ENCODE measurements around the gene KRTDAP.

Gene KRTDAP, protein sequence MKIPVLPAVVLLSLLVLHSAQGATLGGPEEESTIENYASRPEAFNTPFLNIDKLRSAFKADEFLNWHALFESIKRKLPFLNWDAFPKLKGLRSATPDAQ

DNA sequence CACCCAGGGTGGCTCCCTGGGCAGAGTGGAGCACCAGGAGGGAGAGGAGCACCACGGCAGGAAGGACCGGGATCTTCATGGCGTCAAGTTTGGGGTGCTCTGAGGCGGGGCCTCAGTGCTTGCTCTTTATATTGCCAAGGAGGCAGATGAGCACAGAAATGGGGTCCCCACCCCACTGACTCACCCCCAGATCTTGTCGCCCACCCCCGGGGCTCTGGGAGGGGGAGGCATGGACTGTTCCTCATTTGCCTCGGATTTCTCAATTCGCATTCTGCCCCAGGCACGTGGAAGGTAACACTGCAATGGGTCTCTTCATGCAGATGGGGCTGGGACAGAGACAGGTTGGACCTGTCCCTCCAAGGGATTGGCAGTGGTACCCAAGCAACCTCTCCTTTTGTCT, at the start of gene KRTDAP:
Gene KRTDAP (minus strand): TSS at position 101 of the 400 bp plus-strand sequence. CDS start 22 bp downstream, at position 79.
- DNase-seq = no peak

DNA sequence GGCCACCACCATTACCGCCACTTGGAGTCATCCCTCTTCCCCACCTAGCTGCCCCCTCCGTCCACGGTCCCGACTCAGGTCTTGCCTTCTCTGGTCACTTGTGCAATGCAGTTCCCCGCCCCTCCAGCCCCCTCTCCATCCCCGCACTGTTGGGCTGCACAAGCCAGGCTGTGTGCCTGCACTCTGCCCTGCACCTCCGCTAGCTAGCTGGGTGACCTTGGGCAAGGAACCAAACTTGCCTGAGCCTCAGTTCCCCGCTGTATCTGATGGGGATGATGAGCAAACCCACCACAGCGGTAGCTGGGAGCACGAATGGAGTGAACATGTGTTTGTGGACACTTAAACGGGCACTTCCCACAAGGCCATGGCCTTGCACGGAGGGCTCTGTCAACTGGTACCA, 49.6 kb upstream of the KRTDAP start:
- DNase-seq = no peak

DNA sequence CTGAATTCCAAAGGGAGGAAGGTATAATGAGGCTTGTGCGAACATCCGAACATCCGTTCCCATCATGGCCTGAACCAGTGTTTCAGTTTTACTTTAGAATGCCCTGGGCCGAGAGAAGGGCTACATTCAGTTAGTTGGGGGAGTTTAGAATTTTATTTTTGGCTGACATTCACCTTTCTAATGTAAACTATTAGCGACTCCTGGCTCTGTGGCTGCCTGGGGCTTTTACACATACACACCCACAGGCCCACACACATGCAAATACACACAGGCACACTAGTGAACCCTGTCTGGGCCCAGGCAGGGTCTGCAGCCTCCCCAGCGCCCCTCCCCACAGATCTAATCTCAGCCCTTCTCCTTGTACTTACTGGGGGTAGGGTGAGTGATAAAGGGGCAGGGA, 49.0 kb upstream of the KRTDAP start:
- DNase-seq = no peak

DNA sequence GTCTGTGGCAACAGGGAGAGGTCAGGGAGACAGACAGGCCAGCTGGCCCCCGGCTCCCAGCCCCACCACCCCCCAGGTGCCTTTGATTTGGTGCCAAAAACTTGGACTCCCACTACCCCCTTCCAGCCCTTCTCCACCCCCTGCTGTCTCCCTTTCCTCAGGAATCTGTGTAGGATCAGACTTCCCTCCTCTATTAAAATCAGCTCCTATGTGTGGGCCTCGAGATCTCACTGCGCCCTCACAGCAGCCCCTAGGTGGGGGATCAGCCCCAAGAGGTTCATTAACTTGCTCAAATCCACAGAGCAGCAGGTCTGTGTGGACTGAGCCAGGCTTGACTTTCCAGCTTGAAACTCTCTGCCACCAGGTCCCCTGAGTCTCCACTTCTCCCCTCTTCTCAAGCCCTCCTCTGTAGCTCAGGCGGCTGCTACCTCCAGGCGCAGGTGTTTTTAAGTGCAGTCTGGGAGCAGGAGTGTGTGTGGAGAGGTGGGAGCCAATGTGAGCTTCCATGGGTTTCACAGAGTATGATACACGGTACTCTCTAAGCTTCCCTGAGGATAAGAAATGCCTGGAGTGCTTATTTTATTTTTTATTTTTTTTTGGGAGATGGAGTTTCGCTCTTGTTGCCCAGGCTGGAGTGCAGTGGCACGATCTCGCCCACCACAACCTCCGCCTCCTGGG, 44.7 kb upstream of the KRTDAP start:
- DNase-seq = no peak

DNA sequence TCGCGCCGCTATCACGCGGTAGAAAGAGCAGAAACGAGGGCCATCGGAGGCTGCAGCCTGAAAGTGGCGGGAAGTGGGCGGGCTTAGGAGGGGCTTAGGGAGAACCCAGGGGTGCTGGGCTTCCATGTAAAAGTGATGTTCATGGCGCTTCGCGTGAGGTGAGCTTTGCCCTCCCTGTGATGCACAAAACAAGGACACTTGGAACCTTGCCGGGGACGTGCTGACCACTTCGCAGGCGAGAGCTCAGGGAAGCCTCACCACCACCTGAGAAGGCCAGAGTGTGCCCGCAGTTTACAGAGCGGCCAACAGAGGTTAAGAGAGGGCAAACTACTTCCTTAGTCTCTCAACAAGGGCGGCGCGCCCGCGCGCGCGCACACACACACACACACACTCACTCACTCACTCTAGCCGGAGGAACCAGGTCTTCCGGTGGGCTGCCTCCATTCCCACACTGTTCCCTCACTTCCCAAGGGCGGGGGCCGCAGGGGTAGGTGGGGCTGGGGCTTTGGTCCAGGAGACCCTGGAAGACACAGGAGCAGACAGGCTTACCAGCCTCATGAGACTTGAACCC, 43.6 kb upstream of the KRTDAP start:
- peak; percentile 52 for DNase-seq

DNA sequence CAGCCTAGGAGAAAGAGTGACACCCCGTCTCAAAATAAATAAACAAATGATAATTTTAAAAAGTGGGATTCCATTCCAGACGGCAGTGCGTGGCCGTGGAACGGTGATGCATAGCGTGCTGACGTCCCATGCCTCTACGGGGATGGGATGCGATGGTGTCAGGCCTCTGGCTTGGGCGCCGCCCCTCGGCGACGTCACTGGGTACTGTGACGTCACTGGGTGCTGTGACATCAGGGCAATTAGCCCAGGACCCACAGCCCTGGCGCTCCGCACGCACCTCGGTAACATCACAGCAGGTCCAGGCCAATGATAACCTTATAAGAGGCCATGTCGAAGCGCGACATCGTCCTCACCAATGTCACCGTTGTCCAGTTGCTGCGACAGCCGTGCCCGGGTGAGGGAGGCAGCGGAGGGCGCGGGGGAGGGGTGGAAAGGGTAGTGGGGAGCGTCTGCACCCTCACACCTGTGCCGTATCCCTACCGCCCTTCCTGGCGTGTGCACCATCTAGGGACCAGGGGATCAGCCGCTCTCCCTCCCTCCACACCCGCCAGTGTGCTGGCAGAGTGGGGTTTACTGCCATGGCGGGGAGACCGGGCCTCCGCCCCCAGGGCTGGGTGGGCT, 43.0 kb upstream of the KRTDAP start, which contains the start of gene GAPDHS:
Gene GAPDHS (plus strand): TSS at position 256 of the 621 bp plus-strand sequence. CDS start 72 bp downstream, at position 328.
- no peak for DNase-seq

DNA sequence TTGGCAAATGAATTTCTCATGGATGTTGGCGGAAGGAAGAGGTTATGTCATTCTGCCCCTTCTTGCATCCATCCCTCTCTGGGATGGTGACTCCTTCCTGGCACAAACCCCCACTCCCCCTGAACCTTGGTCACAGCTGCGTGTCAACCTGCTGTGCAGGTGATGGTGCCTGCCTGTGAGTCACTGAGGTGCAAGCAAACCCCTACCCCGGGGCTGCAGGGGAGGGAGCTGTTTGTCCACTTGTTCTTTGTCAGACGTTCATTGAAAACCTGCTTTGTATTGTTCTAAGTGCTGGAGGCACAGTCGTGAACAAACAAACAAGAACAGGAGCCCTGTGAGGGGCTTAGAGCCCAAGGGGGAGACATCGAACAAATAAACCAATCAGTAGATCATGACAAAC, 41.0 kb upstream of the KRTDAP start:
- DNase-seq = no peak

DNA sequence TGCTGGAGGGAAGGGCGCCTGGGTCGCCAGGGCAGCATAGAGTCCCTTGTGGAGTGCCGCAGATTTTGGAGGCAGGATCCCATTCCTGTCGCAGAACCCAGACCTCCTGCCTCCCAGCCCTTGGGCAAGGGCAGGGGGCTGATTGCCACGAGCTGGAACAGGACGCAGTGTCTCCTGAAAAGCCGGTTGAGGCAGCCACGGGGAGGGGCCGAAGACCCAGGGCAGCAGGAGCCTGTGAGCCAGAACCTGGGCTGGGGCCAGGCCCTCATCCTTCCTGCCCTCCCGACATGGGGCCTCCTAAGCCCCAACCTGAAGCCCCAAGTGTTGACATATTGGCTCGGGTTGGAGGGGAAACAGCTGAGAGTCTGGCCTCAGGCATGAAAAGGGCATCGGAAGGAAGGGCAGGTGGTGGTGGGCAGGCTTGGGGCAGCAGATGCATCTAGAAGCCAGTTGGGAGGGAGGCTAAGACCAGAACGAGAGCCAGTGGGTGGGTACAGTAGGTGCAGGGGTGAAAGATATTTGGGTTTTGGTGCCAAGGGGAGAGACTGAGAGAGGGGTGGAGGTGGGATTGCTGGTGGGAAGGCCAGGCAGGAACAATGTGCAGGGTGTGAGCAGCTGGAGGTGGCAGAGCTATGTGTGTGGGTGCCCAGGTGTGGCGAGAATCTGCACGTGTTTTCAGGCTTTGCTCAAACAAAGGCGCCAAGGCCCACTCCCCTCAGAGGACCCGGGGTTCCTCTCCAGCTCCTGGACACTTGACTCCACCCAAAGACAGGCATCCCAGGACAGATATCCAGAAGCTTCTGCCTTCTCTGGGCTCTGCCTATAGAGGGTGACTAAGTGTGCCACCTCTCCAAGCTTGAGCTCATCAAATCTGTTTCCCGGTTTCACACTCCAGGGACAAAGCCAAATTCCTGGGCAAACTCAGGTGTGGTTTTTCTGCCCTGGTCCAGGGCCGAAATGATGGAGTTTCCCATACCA, 39.3 kb upstream of the KRTDAP start:
- no peak for DNase-seq

DNA sequence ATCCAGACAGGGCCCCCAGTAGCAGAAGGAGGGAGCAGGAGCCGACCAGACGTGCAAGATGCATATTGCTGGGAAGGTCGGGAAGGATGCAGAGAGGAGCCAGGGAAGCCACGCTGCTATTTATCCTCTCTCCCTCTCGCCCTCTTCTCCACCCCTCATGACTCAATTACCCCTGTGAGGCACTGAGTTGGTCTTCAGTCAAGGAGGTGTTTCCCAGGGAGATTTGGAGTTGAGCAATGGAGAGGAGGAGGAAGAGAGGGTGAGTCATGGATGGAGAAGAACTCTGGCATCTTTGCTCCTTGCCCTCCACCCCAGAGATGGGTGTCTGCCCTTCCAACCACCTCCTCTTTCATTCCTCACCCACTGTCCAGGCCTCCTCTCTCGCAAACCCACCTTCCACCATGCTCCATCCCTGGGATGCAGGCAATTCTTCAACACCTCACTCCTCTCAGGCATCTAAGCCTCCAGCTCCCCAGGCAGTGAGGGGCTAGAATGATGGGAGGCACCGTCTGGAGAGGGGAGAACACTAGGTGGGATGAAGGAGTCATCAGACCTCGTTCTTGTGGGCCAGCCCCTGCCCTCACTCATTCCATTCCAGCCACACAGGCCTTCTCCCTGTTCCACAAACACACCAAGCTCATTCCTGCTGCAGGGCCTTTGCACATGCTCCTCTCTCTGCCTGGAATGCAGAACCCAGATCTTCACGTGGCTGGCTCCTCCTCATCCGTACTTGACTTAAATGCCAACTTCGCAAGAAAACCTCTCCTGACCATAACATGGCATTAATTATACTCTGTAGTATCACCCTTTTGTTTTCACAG, 38.2 kb upstream of the KRTDAP start, which contains the start of gene SBSN:
Gene SBSN (minus strand): TSS at position 94 of the 821 bp plus-strand sequence. CDS start 30 bp downstream, at position 64.
- DNase-seq = no peak

DNA sequence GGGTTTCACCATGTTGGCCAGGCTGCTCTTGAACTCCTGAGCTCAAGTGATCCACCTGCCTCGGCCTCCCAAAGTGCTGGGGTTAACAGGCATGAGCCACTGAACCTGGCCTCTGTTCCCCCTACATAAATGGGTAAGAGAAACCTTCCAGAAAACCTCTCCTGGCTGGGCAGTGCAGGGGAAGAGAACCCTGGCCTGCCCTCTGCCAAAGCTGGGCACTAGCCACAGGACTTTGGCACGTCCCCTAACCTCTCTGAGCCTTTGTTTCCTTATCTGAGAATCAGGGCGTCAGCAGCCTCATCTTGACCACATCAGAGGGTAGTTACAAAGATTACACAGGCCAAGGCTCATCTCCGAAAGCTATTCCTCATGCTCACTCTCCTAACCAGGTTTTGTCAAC, 35.6 kb upstream of the KRTDAP start:
- DNase-seq = no peak

DNA sequence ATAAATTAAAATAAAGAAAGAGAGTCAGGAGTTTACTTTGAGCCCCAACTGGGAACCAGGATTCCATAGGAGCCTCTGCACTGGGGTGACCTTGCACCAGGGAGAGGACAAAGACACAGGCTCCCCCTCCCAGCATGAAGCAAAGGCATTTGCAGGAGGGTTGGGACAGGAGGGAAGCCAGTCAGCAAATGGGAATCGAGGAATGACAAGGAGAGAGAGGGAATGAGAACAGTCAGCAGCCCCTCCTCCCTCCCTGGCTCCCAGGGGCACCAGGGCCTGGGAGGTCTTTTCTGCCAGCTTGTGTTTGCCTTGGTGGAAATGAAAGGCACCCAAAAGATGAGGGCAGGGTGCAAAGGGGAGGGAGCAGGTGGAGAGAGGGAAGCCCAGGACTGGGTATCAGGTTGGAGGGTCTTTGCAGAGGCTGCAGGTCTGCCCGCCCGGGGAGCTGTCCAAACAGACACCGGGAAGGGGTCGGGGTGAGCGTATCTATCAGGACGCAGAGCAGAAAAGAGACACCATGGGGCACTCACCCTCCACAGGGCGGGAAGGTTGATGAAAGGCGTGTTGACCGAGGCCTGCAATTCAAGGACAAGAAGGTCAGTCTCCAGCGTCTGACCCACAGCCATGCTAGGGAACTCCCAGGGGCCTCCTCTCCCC, 34.0 kb upstream of the KRTDAP start:
- DNase-seq = no peak

DNA sequence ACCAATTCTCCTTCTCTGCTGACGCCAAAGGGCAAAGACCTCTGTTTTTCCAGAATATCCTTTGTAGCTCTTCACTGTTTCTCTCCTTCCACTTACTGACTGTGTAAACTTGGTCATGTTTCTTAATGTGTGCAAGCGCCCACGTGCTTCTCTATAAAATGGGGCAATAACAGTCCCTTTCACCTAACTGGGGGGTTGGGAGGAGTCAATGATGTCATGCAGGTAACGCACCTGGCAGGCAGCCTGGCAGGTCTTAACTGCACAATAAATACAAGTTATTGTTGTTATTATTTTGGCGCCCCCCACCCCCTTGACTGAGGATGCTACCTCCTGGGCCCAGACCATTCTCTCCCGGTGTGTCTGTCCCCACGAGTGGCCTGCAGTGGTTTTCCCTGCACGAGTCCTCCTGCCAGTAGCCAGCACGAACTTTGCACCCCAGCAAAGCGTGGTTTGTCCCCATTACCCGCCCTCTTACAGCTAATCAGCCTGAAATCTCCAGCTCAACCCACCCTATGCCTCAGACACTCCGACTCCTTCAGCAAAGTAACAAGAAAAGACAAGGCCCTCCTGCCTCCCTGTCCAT, 32.6 kb upstream of the KRTDAP start:
- DNase-seq = no peak

DNA sequence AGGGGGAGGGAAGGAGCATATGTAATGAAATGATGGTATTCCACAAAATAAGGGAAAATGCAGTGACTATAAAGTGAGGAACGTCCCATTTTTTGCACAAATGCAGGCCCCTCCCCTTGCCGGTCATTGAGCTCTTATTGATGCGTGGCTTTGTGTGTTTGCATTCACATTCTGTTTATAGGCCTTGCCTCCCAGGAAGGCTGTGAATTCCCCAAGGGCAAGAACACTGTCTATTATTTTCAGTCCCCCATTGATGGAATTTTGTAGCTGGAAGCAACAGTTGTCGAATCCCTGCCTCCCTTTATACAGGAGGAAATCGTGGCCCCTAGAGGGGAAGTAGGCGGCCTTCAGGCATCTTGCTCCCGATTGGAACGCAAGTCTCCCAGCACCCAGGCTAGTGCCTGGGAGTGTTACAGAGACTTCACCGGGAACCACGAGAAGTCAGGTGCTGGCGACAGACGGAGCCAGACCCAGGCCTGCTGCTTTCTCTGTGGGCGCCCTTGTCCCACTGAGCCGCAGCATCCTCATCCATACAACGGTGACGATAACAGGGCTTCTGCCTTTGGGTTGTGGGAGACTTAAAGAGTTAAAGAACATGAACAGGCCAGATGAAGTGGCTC, 31.0 kb upstream of the KRTDAP start:
- no peak for DNase-seq

DNA sequence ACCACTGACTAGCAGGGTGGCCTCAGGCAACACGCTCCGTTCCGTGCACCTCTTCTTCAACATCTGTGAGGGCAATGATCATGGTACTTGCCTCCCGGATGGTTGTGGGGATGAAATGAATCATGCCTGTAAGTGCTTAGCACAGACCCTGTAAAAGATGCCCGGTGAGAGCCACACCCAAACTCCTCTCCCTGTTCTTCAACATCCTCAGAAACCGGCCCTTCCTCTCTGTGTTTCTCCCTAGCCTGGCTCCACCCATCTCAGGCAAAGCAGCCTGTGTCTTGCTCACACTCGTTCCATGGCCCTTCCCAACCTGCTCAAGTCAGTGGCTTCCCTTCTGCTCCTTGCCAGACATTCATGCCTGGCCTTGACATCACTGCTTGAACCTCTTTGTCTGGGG, 29.0 kb upstream of the KRTDAP start:
- DNase-seq = no peak

DNA sequence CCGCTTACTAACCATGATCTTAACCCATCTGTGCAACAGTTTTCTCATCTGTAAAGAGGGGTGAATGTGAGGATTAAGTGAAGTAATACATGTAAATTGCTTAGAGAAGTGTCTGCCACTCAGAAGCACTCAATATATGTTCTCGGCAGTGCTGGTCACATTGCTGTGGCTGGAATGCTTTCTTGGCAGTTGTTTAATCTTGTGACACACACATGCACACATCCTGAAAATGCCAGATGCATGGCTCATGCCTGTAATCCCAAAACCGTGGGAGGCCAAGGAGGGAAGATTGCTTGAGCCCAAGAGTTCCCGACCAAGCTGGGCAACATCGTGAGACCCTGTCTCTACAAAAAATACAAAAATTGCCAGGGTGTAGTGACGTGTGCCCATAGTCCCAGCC, 28.0 kb upstream of the KRTDAP start:
- no peak for DNase-seq

DNA sequence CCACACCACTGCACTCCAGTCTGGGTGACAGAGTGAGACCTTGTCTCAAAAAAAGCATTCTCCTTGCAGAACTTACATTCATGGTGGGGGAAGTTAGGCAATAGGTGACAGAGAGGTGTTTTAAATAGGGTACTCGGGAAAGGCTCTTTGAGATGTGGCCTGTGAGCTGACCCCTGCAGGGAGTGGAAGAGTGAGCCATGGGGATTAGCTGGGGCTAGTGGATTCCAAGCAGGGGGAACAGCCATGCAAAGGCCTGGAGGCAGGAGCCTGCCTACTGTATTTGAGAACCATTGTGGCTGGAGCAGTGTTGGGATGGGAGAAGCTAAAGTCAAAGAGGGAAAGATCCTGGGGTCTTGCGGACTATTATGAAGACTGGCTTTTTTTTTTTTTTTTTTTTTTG, 27.1 kb upstream of the KRTDAP start:
- DNase-seq = no peak

DNA sequence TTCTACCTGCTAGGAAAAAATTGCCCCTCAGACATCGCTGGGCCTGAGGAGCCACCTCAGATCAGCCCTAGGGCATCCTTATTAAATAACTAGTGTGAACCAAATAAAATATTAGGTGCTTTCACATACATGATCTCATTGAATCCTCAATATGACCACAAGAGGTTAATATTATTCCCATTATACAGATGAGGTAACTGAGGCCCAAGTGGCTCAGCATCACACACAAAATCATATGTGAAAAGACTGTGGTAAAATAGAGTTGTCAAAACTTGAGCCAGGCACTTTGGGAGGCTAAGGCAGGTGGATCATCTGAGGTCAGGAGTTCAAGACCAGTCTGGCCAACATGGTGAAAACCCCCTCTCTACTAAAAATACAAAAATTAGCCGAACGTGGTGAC, 26.0 kb upstream of the KRTDAP start:
- no peak for DNase-seq

DNA sequence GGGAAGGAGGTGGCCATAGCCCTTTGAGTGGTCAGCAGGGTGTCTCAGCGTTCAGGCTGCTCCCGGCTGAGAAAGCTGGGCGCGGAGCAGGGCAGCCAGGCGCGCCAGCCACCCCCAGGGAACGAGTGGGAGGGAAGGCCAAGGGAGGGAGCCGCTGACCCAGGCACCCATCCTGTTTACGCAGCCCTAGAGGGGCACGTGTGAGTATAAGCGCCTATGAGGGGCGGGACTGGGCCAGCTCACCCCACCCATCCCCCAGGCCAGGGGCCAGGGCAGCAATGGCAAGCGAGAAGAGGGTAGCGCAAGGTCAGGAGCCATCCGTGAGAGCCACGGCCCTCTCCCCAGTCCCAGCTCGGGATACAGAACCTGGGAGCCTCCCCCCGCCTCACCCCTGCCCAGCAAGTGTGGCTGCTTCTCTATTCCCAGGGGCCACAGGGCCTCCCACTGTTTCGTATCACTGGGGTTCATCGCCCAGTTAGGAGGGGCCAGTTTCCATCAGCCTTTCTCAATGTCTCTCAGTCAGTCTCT, 24.1 kb upstream of the KRTDAP start:
- DNase-seq = no peak

DNA sequence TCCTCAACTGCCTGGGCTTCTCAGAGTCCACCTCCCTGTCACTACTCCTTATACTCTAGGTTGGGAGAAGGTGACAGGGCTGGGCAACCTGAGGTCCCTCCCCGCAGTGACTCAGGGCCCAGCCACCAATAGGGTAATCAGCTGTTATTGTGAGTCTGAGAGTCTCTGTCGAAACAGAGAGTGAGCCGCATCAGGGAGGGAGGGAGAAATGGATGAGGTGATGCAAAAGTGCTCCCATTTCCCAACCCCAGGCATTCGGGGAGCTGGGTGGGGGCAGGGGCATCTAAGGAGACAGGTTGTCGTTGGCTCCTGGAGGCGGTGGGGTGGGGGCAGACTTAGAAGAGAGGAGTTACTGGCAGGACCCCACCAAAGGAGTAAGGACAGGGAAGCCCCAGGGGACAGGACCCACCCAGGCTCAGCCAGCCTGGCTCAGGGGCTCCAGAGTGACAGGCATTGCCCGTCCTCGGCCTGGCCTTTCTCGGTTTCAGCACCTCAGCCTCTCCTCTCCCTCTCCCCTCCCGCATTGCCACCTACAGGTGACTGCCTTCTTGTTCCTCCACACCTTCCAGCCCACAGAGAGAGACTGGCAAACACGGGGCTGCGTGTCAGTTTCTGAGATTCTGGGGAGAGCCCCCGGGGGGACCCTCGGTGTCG, 23.5 kb upstream of the KRTDAP start, which contains the start of gene DMKN:
Gene DMKN (minus strand): TSS at position 22 of the 654 bp plus-strand sequence. CDS start 174 bp downstream, outside the sequence.
- no peak for DNase-seq

Data from CD4-positive, alpha-beta T cell treated with Interleukin-21 for 1 hour (primary cell).